Spleen (tissue), 7 donors: ENCODE measurements around the gene ZNF532.

Experiments used
- CTCF ChIP-seq, 11 experiments: fragments of 200-600 bp in 7 of 11; fragments of 450-650 bp in 4 of 11; sonication (generic) in 4 of 11; IDR thresholded peaks in 8 of 11; conservative IDR thresholded peaks in 3 of 11; 1 replicate in 7 of 11; 2 replicates in 4 of 11; pipeline versions ENCODE4 v1.4.0 to v1.8.0; 2016 to 2021; ENCODE audit warnings: antibody characterized with exemption in 11 of 11, inconsistent platforms in 4 of 11, mild to moderate bottlenecking in 1 of 11
- POLR2A ChIP-seq, 3 donors: fragments of 450-650 bp; IDR thresholded peaks; one replicate each; pipeline ENCODE4 v1.5.1; 2017; ENCODE audit warnings: antibody characterized with exemption in 3 of 3, mild to moderate bottlenecking in 1 of 3
- POLR2AphosphoS5 ChIP-seq, 3 donors: sonication (generic); formaldehyde crosslinking; IDR thresholded peaks; one replicate each; pipeline ENCODE4 v1.5.1; 2017; ENCODE audit warnings: antibody characterized with exemption in 3 of 3
- donor health status: DM: no; HTN: no; CAD: no; lungs with moderate emphysema.
- donor health status: DM: no; HTN: no; CAD: no.
- donor health status: DM: no; HTN: no; CAD: no.

GRCh38 chr18:58868440-58868839, 3.8 kb downstream of the ZNF532 start:
- TF ChIP-seq CTCF (IDR thresholded peaks at IDR 0.05 in 8 of 11, conservative IDR thresholded peaks at IDR 0.05 in 3 of 11) (no peak), POLR2AphosphoS5 (IDR thresholded peaks at IDR 0.05) (no peak), POLR2A (IDR thresholded peaks at IDR 0.05) (no peak)
